Endothelial cell of umbilical vein (primary cell): ENCODE results near the gene IL10RB. TPM values are rescaled to one million over a fixed set of nuclear protein-coding genes. Genes with fewer than 3 reads are reported as not detected.

ENCODE experiments used
- BruUV-seq: library from RNA; stranded (reverse); fragments of 400-500 nt; replicated peaks from 2 replicates; lab custom pipeline; 2021; lab: Mats Ljungman, UMichigan
- CTCF ChIA-PET: fragments of 300-600, 350-600 bp; sonication (Branson Sonifier 250); formaldehyde crosslinking; loops from one replicate; lab custom pipeline; 2021; ENCODE audit warnings: antibody characterized with exemption, inconsistent platforms; lab: Charles Lee
- POLR2A ChIA-PET: fragments of 300-600, 350-600 bp; sonication (Branson Sonifier 250); formaldehyde crosslinking; loops from one replicate; lab custom pipeline; 2021; ENCODE audit warnings: antibody characterized with exemption, inconsistent platforms; lab: Charles Lee
- DNase-seq: peaks from one replicate; pipeline ENCODE4 v3.0.0-alpha.2; 2011; ENCODE audit warnings: low read depth, low spot score
- FAIRE-seq: peaks from 2 replicates; lab custom pipeline; 2011; peaks lifted over from hg19 to GRCh38; lab: Jason Lieb, UNC
- H2AFZ ChIP-seq: 2 replicates; pipeline ENCODE4 v1.6.0; 2012; ENCODE audit warnings: low read depth, low read length, control low read depth, inconsistent platforms
- H3K27ac ChIP-seq: 2 replicates; pipeline ENCODE4 v1.5.1; 2011; ENCODE audit warnings: low read depth, mild to moderate bottlenecking, control low read depth, low read length, moderate library complexity; ENCODE audit not compliant: insufficient read depth
- H3K27me3 ChIP-seq, 2 experiments: 2 replicates each; pipeline versions ENCODE4 v1.6.0 to v1.6.1; 2011; ENCODE audit warnings: low read length in 2 of 2, mixed read lengths in 1 of 2; ENCODE audit not compliant: control insufficient read depth in 2 of 2, insufficient read depth in 2 of 2
- H3K36me3 ChIP-seq, 2 experiments: 2 replicates in 1 of 2; 3 replicates in 1 of 2; pipeline ENCODE4 v1.5.1; 2011; ENCODE audit warnings: low read length in 2 of 2, mild to moderate bottlenecking in 1 of 2, moderate library complexity in 1 of 2; ENCODE audit not compliant: control insufficient read depth in 2 of 2, insufficient read depth in 2 of 2; ENCODE audit errors: extremely low read depth in 1 of 2
- H3K4me1 ChIP-seq: 3 replicates; pipeline ENCODE4 v1.5.1; 2011; ENCODE audit warnings: mild to moderate bottlenecking, low read length; ENCODE audit not compliant: control insufficient read depth, insufficient read depth; ENCODE audit errors: extremely low read depth
- H3K4me2 ChIP-seq: 2 replicates; pipeline ENCODE4 v1.6.1; 2011; ENCODE audit warnings: low read length, control low read depth, mixed read lengths; ENCODE audit not compliant: insufficient read depth
- H3K4me3 ChIP-seq, 3 experiments: fragments of 200-600 bp in 1 of 3; sonication (generic), shearing (Covaris generic) in 1 of 3; replicated peaks in 1 of 3; 2 replicates each; pipeline ENCODE4 v1.5.1; 2011 to 2016; ENCODE audit warnings: control low read depth in 3 of 3, low read length in 3 of 3, mild to moderate bottlenecking in 2 of 3, inconsistent platforms in 1 of 3, low read depth in 1 of 3, moderate library complexity in 1 of 3; ENCODE audit not compliant: insufficient read depth in 1 of 3
- H3K79me2 ChIP-seq: 2 replicates; pipeline ENCODE4 v1.6.0; 2012; ENCODE audit warnings: low read length, inconsistent platforms; ENCODE audit not compliant: control insufficient read depth, insufficient read depth
- H3K9ac ChIP-seq: replicated peaks from 2 replicates; pipeline ENCODE3; 2011; ENCODE audit warnings: low read length, control low read depth; ENCODE audit not compliant: insufficient read depth; ENCODE audit errors: extremely low read depth
- H3K9me1 ChIP-seq: replicated peaks from 3 replicates; pipeline ENCODE4 v1.6.0; 2011; ENCODE audit warnings: mild to moderate bottlenecking, low read length; ENCODE audit not compliant: control insufficient read depth, insufficient read depth; ENCODE audit errors: extremely low read depth
- H3K9me3 ChIP-seq: replicated peaks from 2 replicates; pipeline ENCODE4 v1.5.1; 2012; ENCODE audit warnings: low read length, inconsistent platforms; ENCODE audit not compliant: control insufficient read depth, insufficient read depth
- H4K20me1 ChIP-seq: replicated peaks from 2 replicates; pipeline ENCODE3; 2011; ENCODE audit warnings: mild to moderate bottlenecking, low read length; ENCODE audit not compliant: control insufficient read depth, insufficient read depth; ENCODE audit errors: extremely low read depth
- EZH2 ChIP-seq: IDR thresholded peaks from 2 replicates; pipeline ENCODE4 v1.6.1; 2012; ENCODE audit warnings: borderline replicate concordance, low read depth, mild to moderate bottlenecking, moderate library complexity, low read length, inconsistent platforms; ENCODE audit not compliant: severe bottlenecking
- FOS ChIP-seq: IDR thresholded peaks from 2 replicates; pipeline ENCODE4 v1.6.1; 2011; ENCODE audit warnings: mild to moderate bottlenecking, low read length, moderate library complexity, borderline replicate concordance; ENCODE audit not compliant: insufficient read depth
- GATA2 ChIP-seq: IDR thresholded peaks from 2 replicates; pipeline ENCODE4 v1.7.0; 2011; ENCODE audit warnings: low read depth, mild to moderate bottlenecking, moderate library complexity, mixed read lengths, low read length; ENCODE audit not compliant: insufficient read length, insufficient read depth
- JUN ChIP-seq: IDR thresholded peaks from 2 replicates; pipeline ENCODE4 v1.6.1; 2011; ENCODE audit warnings: borderline replicate concordance, low read depth; ENCODE audit not compliant: insufficient read length, insufficient read depth
- MYC ChIP-seq: IDR thresholded peaks from one replicate; pipeline ENCODE4 v1.6.1; 2011; ENCODE audit warnings: mild to moderate bottlenecking, low read depth, low read length
- POLR2A ChIP-seq: IDR thresholded peaks from 2 replicates; pipeline ENCODE4 v1.6.1; 2012; ENCODE audit warnings: low read depth, mild to moderate bottlenecking, control low read depth, low read length
- POLR2AphosphoS5 ChIP-seq: IDR thresholded peaks from 2 replicates; pipeline ENCODE4 v1.6.1; 2012; ENCODE audit warnings: low read depth, mild to moderate bottlenecking, control low read depth, low read length, moderate library complexity; ENCODE audit not compliant: insufficient read depth
- dilution Hi-C: fragments of 300-500 bp; cut with MboI; formaldehyde crosslinking; loops from one replicate; pipeline ENCODE4 v1.15.0; 2019; ENCODE audit warnings: low sequenced_read_pairs; ENCODE audit not compliant: extremely low pct_ligation_motif_present
- intact Hi-C: fragments of 100-400 bp; cut with micrococcal nuclease; formaldehyde crosslinking; loops from one replicate; pipeline ENCODE4 v1.10.0; 2022
- polyA plus RNA-seq, 4 experiments: library from polyadenylated mRNA; depleted of rRNA in 3 of 4; stranded (reverse) in 3 of 4; unstranded in 1 of 4; fragments of >200 nt; gene quantifications; 2 replicates each; pipeline versions ENCODE4 v1.2.1 to v1.2.3, GENCODE V29; 2011 to 2012; ENCODE audit warnings: missing spikeins in 1 of 4
- total RNA-seq: library from RNA; stranded (reverse); gene quantifications from 2 replicates; pipeline ENCODE4 v1.2.3, GENCODE V29; 2021
- TF ChIP-seq, protein P1 (sequence below): IDR thresholded peaks from 2 replicates; pipeline ENCODE4 v1.6.1; 2011; ENCODE audit not compliant: insufficient read depth, insufficient read length
- TF ChIP-seq, protein P2 (sequence below), 2 donors: IDR thresholded peaks; 1 replicate in 1 of 2; 2 replicates in 1 of 2; pipeline ENCODE4 v1.5.1; 2011; ENCODE audit warnings: low read length in 2 of 2, mild to moderate bottlenecking in 2 of 2, moderate library complexity in 2 of 2, control low read depth in 1 of 2, inconsistent platforms in 1 of 2, low read depth in 1 of 2; ENCODE audit not compliant: insufficient read depth in 1 of 2; ENCODE audit errors: extremely low read depth in 1 of 2

IL10RB gene
- total and polyA plus RNA-seq, 2 donors (not counting 3 experiments of a cell fraction or from before 2014, with no cell fraction given) = 21.9 to 31.4 TPM

DNA sequence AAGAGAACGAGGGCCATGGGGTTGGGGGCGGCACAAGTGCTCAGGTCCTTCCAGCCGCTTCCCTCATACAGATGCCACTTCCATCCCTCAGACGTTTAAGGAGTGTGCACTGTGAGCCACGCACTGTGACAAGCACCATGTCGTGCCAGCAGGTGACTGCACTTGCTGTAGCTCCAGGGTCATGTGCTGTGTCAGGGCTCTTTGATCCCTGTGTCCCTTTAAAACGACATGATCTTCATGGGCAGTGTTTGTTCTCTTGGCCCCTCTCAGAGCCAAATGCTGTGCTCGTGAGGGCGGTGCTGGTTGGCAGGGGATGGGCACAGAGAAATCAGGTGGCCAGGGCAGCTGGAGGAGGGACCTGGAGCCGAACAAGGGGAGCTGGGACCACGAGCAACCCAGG is 19.9 kb downstream of the IL10RB start:
- DNase-seq (no peak), FAIRE-seq (no peak)
- Histone ChIP-seq H2AFZ (no peak overlapping the region), H3K9ac (no peak overlapping the region), H3K9me3 (no peaks in the 10 kb centered on the region), H3K4me1 (peaks cover 28% of the 10 kb centered on the region), H3K36me3 (peaks cover 0 to 2% of the 10 kb centered on the region in 2 experiments), H3K9me1 (no peaks in the 10 kb centered on the region), H3K4me2 (no peak overlapping the region), H3K27me3 (no peaks in the 10 kb centered on the region), H3K79me2 (no peaks in the 10 kb centered on the region), H3K27ac (no peak overlapping the region), H3K4me3 (no peak overlapping the region), H4K20me1 (no peaks in the 10 kb centered on the region)
- intact Hi-C loops (loop anchor here (2.0 kb wide), 1 partner anchor 19 kb away; the partner anchor contains the start of gene IL10RB), dilution Hi-C loops (no loop called here)
- BruUV-seq = no TSS peak
- POLR2A ChIA-PET = no interaction called here
- no peak for TF ChIP-seq FOS
- no peak for TF ChIP-seq MYC
- TF ChIP-seq EZH2 = no peak
- TF ChIP-seq, protein P1, sequence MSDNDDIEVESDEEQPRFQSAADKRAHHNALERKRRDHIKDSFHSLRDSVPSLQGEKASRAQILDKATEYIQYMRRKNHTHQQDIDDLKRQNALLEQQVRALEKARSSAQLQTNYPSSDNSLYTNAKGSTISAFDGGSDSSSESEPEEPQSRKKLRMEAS = no peak
- no peak for TF ChIP-seq JUN
- TF ChIP-seq POLR2AphosphoS5 = no peak
- TF ChIP-seq POLR2A = no peak
- TF ChIP-seq, protein P2, sequence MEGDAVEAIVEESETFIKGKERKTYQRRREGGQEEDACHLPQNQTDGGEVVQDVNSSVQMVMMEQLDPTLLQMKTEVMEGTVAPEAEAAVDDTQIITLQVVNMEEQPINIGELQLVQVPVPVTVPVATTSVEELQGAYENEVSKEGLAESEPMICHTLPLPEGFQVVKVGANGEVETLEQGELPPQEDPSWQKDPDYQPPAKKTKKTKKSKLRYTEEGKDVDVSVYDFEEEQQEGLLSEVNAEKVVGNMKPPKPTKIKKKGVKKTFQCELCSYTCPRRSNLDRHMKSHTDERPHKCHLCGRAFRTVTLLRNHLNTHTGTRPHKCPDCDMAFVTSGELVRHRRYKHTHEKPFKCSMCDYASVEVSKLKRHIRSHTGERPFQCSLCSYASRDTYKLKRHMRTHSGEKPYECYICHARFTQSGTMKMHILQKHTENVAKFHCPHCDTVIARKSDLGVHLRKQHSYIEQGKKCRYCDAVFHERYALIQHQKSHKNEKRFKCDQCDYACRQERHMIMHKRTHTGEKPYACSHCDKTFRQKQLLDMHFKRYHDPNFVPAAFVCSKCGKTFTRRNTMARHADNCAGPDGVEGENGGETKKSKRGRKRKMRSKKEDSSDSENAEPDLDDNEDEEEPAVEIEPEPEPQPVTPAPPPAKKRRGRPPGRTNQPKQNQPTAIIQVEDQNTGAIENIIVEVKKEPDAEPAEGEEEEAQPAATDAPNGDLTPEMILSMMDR (IDR thresholded peaks at IDR 0.05; ENCODE audit: extremely low read depth in 1 of 2, insufficient read depth in 1 of 2, low read depth in 1 of 2, low read length in 2 of 2) = no peak
- no peak for TF ChIP-seq GATA2
- CTCF ChIA-PET = interaction anchor here (1.0 to 1.6 kb wide), 3 partner anchors 16 to 75 kb away, joined by 3 to 5 read pairs (median 4); partner anchors contain the start of gene IFNAR1
